IPS-20b (cell line): ENCODE data around the gene PDCL3.

Source experiments
- H3K27ac ChIP-seq: one replicate; pipeline ENCODE4 v1.5.1; 2013; ENCODE audit warnings: low read length
- H3K27me3 ChIP-seq: 2 replicates; pipeline ENCODE4 v1.6.1; 2013; ENCODE audit warnings: mild to moderate bottlenecking, low read length, inconsistent platforms; ENCODE audit not compliant: insufficient read depth
- H3K36me3 ChIP-seq: 2 replicates; pipeline ENCODE4 v1.6.1; 2013; ENCODE audit warnings: low read depth, mild to moderate bottlenecking, inconsistent platforms, low read length, moderate library complexity; ENCODE audit not compliant: insufficient read depth
- H3K4me1 ChIP-seq: 2 replicates; pipeline ENCODE4 v1.6.1; 2013; ENCODE audit warnings: mild to moderate bottlenecking, control low read depth, inconsistent platforms, low read length, moderate library complexity; ENCODE audit not compliant: insufficient read depth
- H3K4me3 ChIP-seq: 2 replicates; pipeline ENCODE4 v1.5.1; 2013; ENCODE audit warnings: mild to moderate bottlenecking, low read length, inconsistent platforms
- H3K9ac ChIP-seq: 2 replicates; pipeline ENCODE4 v1.6.1; 2013; ENCODE audit warnings: low read depth, mild to moderate bottlenecking, inconsistent platforms, low read length, moderate library complexity
- H3K9me3 ChIP-seq: 2 replicates; pipeline ENCODE4 v1.6.1; 2013; ENCODE audit warnings: mild to moderate bottlenecking, low read depth, low read length, inconsistent platforms; ENCODE audit not compliant: insufficient read depth

PDCL3 gene

GRCh38 chr2:100562613-100563406 is at the start of gene PDCL3:
Gene PDCL3, plus strand, starts transcription at chr2:100562993. Its CDS starts 75 bp downstream, at chr2:100563068.
- Histone ChIP-seq H3K9ac (peak within 1 kb of the TSS; percentile 96), H3K4me1 (peaks cover 11% of the 10 kb centered on the region; the same call in 1 of the 2 replicates), H3K27ac (peak within 1 kb of the TSS; percentile 87), H3K9me3 (no peaks in the 10 kb centered on the region), H3K36me3 (peaks cover 15% of the 10 kb centered on the region), H3K27me3 (no peaks in the 10 kb centered on the region), H3K4me3 (peak within 1 kb of the TSS; percentile 95)

GRCh38 chr2:100513650-100514049 is 49.1 kb upstream of the PDCL3 start:
- Histone ChIP-seq H3K27ac (no peak overlapping the region), H3K27me3 (no peaks in the 10 kb centered on the region)

GRCh38 chr2:100517556-100517955 is 45.2 kb upstream of the PDCL3 start:
- Histone ChIP-seq H3K36me3 (no peaks in the 10 kb centered on the region), H3K9ac (no peak overlapping the region), H3K4me3 (no peak overlapping the region), H3K27ac (no peak overlapping the region), H3K9me3 (no peaks in the 10 kb centered on the region), H3K4me1 (no peaks in the 10 kb centered on the region), H3K27me3 (no peaks in the 10 kb centered on the region)

More at GRCh38 chr2:100513650-100514049, 49.1 kb upstream of the PDCL3 start:
- Histone ChIP-seq H3K9ac (no peak overlapping the region), H3K4me3 (no peak overlapping the region), H3K36me3 (no peaks in the 10 kb centered on the region), H3K4me1 (no peaks in the 10 kb centered on the region), H3K9me3 (no peaks in the 10 kb centered on the region)

GRCh38 chr2:100518801-100519200 is 44.0 kb upstream of the PDCL3 start:
- Histone ChIP-seq H3K4me3 (no peak overlapping the region), H3K27ac (no peak overlapping the region)

GRCh38 chr2:100520224-100520623 is 42.6 kb upstream of the PDCL3 start:
- Histone ChIP-seq H3K27me3 (no peaks in the 10 kb centered on the region), H3K27ac (no peak overlapping the region), H3K9ac (no peak overlapping the region), H3K9me3 (no peaks in the 10 kb centered on the region), H3K36me3 (no peaks in the 10 kb centered on the region), H3K4me3 (no peak overlapping the region), H3K4me1 (no peaks in the 10 kb centered on the region)

More at GRCh38 chr2:100518801-100519200, 44.0 kb upstream of the PDCL3 start:
- no peak overlapping the region for H3K9ac ChIP-seq
- no peaks in the 10 kb centered on the region for H3K9me3 ChIP-seq
- no peaks in the 10 kb centered on the region for H3K36me3 ChIP-seq
- H3K27me3 ChIP-seq: no peaks in the 10 kb centered on the region
- no peaks in the 10 kb centered on the region for H3K4me1 ChIP-seq

GRCh38 chr2:100522430-100522829 is 40.4 kb upstream of the PDCL3 start:
- H3K9ac ChIP-seq: no peak overlapping the region
- H3K4me1 ChIP-seq: no peaks in the 10 kb centered on the region
- no peak overlapping the region for H3K4me3 ChIP-seq
- no peaks in the 10 kb centered on the region for H3K36me3 ChIP-seq
- no peaks in the 10 kb centered on the region for H3K27me3 ChIP-seq
- no peak overlapping the region for H3K27ac ChIP-seq
- H3K9me3 ChIP-seq: no peaks in the 10 kb centered on the region

GRCh38 chr2:100524331-100524730 is 38.5 kb upstream of the PDCL3 start:
- H3K9ac ChIP-seq: no peak overlapping the region
- no peaks in the 10 kb centered on the region for H3K36me3 ChIP-seq
- no peaks in the 10 kb centered on the region for H3K27me3 ChIP-seq
- H3K4me1 ChIP-seq: no peaks in the 10 kb centered on the region
- H3K4me3 ChIP-seq: no peak overlapping the region
- no peaks in the 10 kb centered on the region for H3K9me3 ChIP-seq
- no peak overlapping the region for H3K27ac ChIP-seq

GRCh38 chr2:100526868-100527267 is 35.9 kb upstream of the PDCL3 start:
- no peaks in the 10 kb centered on the region for H3K27me3 ChIP-seq
- no peak overlapping the region for H3K27ac ChIP-seq
- no peaks in the 10 kb centered on the region for H3K4me1 ChIP-seq
- H3K4me3 ChIP-seq: no peak overlapping the region
- no peaks in the 10 kb centered on the region for H3K36me3 ChIP-seq
- H3K9ac ChIP-seq: no peak overlapping the region
- H3K9me3 ChIP-seq: no peaks in the 10 kb centered on the region

- Histone ChIP-seq H3K4me3 (no peak overlapping the region), H3K9ac (no peak overlapping the region)
Measured at GRCh38 chr2:100527440-100528015, 35.3 kb upstream of the PDCL3 start.

GRCh38 chr2:100529176-100529575 is 33.6 kb upstream of the PDCL3 start:
- Histone ChIP-seq H3K27me3 (no peaks in the 10 kb centered on the region), H3K4me3 (no peak overlapping the region), H3K9ac (no peak overlapping the region), H3K36me3 (no peaks in the 10 kb centered on the region), H3K9me3 (no peaks in the 10 kb centered on the region), H3K4me1 (no peaks in the 10 kb centered on the region), H3K27ac (no peak overlapping the region)

More at GRCh38 chr2:100527440-100528015, 35.3 kb upstream of the PDCL3 start:
- no peaks in the 10 kb centered on the region for H3K36me3 ChIP-seq
- no peaks in the 10 kb centered on the region for H3K27me3 ChIP-seq
- no peaks in the 10 kb centered on the region for H3K4me1 ChIP-seq
- H3K9me3 ChIP-seq: no peaks in the 10 kb centered on the region
- no peak overlapping the region for H3K27ac ChIP-seq

GRCh38 chr2:100529900-100530299 is 32.9 kb upstream of the PDCL3 start:
- H3K27ac ChIP-seq: no peak overlapping the region
- no peak overlapping the region for H3K4me3 ChIP-seq
- H3K27me3 ChIP-seq: no peaks in the 10 kb centered on the region
- no peaks in the 10 kb centered on the region for H3K4me1 ChIP-seq
- no peak overlapping the region for H3K9ac ChIP-seq
- no peaks in the 10 kb centered on the region for H3K36me3 ChIP-seq
- H3K9me3 ChIP-seq: no peaks in the 10 kb centered on the region

- Histone ChIP-seq H3K4me3 (no peak overlapping the region), H3K9ac (no peak overlapping the region), H3K9me3 (no peaks in the 10 kb centered on the region), H3K27me3 (no peaks in the 10 kb centered on the region), H3K4me1 (no peaks in the 10 kb centered on the region), H3K36me3 (no peaks in the 10 kb centered on the region), H3K27ac (no peak overlapping the region)
Measured at GRCh38 chr2:100535855-100536254, 26.9 kb upstream of the PDCL3 start.
